IPS-NIHi7 (cell line): ENCODE measurements around the gene TAS1R1.
A peak's percentile ranks its signal among the peaks of the same experiment; 100 is the strongest.

Experiments
- DNase-seq: peaks from one replicate; pipeline ENCODE4 v3.0.0; 2012; ENCODE audit warnings: mixed read lengths; ENCODE audit errors: extremely low spot score

The TAS1R1 gene

DNA sequence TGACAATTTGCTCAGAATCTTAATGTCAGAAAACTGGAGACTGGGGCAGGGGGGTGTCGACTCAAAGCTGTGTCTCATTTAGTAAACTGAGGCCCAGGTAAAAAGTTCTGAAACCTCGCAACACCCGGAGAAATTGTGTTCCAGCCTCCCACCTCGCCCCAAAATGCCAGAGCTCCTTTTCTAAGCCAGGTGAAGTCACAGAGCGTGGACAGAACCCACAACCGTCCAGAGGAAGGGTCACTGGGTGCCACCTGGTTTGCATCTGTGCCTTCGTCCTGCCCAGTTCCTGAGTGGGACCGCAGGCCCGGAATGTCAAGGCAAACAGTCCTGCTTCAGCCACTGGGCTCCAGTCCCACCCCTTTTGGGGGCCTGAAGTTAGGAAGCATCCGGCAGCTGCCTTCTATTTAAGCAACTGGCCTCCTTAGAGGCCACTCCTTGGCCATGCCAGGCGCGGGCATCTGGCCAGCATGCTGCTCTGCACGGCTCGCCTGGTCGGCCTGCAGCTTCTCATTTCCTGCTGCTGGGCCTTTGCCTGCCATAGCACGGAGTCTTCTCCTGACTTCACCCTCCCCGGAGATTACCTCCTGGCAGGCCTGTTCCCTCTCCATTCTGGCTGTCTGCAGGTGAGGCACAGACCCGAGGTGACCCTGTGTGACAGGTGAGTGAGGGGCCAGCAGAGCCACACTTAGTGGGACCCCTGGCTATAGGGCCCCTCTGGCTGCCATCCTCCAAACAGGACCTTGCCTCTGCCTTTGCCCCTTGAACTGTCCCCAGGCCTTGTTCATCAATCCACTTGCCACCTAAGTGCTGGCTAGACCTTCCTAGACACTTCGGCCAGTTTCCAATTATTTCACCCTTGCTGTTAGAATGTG is at the start of gene TAS1R1:
TAS1R1 (plus strand) TSS at position 401 of the 872 bp plus-strand sequence; CDS start at position 468, 67 bp downstream.
- DNase-seq, result no peak

DNA sequence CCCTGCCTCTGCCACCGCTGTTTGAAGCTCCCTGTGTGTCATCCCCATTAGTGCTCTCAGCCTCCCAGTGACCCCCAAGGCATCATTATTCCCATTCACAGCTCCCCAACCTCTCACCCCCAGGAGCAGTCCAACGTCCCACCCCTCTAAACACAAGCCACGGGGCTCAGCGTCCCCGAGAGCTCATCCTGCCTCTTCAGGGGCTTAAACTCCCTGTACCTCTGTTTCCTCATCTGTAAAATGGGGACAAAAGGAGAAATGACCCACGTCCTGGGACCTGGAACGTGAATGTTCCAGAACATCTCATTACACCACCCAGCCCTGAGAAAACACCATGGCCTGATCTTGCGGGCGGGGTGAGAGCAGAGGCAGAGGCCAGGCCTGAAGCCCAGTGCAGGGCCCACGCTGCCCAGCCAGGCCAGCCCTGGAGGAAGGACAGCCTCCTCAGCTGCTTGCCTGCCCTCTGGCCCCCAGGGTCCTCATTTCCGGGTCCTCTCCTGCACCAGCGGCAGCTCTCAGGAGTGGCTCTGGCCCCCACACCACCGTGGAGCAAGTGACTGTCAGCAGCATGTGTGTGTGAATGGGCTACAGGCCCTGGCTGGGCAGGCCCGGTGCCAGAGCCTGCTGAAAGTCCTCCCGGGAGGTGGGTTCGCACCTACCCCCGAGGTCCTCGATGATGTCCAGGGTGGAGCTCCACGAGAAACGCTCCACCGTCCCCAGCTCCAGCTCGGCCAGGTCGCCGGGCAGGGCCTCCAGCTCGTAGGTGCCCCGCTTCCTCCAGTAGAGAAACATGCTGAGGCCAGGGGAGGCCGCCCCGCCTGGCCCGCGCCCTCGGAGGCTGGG is 49.5 kb upstream of the TAS1R1 start:
- DNase-seq, result no peak

DNA sequence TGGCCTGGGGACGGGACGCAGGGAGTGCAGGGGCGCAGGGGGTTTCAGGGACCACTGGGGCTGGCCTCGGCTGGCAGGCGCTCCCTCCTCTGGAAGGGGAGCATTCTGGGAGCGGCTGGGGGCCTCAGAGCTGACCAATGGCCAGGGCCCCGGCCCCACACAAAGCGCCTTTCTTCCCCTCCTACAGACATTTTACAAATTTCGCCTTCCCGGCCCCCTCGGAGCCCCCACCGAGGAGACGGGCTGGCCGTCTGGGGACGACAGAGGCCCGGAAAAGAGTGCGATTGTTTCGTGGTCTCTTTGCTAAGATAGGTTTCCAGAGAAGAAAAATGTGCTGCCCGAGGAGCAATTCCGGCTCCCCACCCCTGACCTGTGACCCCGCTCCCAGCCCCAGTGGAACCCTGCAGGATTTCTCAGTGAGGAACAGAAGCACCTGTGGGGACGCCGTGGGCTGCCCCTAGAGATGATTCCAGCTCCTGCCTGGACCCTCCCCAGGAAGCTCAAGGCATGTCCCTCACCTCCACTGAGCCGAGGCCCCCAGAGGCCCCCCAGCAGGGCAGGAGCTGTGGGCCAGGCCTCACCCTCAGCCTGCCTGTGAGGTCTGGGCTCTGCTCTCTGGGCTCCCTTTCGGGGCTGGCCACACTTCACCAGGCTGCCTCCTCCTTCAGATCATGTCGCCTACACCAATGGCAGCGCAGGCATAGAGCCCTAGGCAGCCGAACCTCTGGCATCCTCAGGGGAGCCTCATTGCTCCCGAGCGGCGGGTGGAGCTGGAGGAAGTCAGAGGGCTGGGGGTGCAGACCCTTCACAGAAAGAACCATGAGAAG is 48.7 kb upstream of the TAS1R1 start:
- no peak for DNase-seq

DNA sequence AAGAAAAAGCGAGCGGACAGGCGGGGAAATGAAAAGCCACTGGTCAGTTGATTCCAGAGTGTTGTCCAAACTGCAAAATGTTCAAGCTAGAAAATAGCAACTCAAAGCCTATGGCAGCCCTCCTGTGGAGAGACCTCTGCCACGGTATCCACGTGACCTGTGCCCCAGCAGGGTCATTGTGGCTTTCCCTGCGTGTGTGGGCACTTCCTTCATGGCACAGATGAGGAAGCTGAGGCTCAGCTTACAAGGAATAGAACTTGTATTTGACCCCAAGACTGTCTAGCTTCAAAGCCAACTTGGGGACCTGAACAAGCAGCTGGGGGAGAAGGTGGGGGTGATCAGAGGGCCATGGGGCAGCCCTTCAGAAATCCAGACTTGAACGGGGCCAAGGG is 48.1 kb upstream of the TAS1R1 start:
- no peak for DNase-seq

DNA sequence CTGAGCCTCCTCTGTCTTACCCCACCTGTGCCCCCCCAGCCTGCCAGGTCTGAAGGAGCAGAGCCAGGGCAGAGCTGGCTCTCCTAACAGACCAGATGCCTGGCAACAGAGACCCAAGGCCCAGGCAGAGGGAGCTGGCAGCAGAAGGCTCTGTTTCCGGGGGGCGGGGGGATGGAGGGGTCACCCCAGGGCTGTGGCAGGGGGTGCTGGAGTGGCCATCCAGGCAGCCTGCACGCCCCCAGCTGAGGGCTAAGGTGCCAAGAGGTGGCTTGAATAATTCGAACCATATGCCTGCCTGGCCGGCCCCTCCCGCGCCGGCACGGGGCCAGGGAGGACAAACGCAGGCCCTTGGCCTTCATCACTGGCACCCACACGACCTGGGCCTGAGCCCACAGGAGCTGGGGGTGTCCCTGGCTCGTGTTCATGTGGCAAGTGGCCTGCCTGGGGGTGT is 47.6 kb upstream of the TAS1R1 start:
- DNase-seq, result no peak

DNA sequence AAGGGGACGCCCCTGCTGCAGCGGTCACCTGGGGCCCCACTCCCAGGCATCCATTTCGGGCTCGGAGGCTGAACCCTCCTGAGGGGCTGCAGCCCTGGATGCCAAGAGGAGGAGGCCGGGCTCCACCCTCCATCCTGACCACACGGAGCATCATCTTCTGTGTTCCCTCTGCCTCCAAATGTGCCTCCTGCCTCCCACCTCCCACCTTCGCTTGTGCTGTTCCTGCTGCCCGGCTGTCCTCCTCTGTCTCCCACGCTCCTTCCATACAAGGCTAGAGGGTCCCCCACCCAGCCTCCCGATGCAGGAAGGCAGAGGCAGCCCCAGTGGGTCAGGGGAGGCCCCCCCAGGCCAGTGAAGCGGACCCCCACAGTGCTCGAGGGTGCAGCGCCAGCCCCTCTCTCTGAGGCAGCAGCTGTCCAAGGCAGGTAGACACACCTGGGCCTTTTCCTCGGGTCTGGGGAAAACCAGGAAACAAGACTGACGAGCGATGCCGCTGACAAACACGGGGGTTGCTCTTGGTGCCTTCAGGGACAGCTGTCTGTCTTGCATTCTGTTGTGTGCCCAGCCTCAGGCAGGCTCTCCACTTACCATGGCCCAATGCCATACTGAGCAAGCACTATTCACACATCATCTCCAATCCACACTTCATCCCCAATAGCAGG is 46.8 kb upstream of the TAS1R1 start:
- DNase-seq, result no peak

DNA sequence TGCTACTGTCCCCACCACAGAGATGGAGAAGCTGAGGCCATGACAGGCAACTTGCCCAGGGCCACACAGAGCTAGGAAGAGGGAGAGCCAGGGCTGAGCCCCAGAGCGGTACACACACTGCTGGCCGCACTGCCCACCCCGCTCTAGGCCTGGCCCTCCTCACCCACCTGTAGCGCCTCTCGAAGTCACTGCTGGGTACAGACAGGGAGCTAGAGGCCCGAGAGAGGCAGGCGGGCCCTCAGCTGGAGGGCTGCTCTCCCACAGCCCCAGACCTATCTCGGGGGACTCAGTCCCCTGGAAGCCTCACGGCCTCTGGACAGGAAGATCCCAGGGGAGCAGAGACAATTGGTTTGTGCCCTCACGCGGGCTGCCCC is 46.3 kb upstream of the TAS1R1 start:
- no peak for DNase-seq

DNA sequence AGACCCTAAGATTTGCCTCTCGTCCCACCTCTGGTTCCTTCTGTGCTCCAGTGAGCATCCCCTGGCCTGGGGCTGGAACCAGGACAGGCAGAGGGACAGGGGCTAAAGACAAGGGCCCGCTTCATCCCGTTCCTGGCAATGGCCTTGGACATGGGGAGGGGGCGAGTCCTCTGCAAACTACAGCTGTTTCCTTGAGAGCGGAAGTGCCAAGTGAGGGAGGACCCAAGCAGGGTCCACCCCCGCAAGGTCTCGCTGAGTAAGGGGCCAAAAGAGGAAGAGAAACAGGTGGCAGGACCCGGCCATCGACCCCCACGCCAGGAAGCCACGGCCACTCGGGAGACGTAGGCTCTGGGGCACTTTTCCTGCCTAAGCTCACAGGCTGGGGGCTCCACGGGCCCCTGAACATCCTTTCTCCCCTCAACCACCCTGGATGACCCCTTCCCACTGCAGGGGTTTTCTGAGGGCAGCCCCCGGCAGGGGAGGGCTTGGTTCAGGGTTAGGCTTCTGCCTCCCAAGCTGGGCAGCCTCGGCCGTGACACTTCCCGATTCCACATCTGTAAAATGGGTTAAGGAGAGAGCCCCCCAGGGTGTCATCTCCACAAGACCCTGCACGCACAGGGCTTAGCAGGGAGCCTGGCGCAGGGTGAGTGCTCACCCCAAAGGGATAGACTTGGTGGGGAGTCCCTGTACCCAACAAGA is 45.7 kb upstream of the TAS1R1 start:
- DNase-seq, result no peak

DNA sequence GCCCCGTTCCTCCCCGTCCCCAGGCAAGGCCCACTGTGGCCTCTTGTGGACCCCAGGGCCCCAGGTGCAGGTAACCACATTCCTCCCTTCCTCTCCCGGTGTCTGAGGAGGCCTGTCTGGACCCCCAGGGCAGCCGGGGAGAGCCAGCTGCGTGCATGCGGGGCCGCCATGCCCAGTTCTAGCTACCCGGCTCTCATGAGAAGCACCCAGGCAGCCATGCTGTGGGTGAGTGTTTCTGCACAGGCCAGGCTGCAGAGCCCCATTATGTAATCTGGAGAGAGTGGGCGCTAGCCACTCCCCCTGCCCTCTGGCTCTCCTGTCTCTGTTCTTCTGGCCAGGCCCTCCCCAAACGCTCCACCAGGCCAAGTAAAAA is 45.2 kb upstream of the TAS1R1 start:
- no peak for DNase-seq

DNA sequence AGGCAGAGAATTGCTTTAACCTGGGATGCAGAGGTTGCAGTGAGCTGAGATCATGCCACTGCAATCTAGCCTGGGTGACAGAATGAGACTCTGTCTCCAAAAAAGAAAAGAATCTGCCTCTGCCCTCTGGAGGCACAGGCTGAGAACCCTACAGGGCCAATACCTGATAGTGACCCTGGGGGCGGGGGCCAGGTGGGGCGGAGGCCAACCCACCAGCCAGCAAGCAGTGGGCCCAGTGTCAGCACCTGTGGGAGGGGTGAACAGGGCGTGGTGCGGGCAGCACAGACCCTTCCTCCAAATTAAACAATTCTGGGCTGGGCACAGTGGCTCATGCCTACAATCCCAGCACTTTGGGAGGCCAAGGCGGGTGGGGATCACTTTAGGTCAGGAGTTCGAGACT is 44.6 kb upstream of the TAS1R1 start:
- DNase-seq, result no peak

DNA sequence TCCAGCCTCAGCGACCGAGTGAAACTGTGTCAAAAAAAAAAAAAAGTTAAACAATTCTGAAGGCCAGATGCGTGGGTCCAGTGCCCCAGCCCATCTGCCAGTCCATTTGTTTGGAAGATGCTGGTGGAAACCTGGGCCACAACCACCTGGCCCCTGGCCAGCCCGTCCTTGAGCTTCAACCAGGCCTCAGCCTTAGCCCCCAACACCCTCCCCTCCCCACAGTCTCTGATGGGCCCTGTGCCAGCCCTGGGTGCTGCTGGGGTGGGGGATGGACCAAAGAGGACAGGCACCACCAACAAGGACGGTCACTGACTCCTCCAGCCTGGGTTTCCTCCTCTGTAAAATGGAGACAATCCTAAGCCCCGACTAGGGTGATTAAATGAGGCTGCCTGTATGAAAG is 44.1 kb upstream of the TAS1R1 start:
- DNase-seq, result no peak

DNA sequence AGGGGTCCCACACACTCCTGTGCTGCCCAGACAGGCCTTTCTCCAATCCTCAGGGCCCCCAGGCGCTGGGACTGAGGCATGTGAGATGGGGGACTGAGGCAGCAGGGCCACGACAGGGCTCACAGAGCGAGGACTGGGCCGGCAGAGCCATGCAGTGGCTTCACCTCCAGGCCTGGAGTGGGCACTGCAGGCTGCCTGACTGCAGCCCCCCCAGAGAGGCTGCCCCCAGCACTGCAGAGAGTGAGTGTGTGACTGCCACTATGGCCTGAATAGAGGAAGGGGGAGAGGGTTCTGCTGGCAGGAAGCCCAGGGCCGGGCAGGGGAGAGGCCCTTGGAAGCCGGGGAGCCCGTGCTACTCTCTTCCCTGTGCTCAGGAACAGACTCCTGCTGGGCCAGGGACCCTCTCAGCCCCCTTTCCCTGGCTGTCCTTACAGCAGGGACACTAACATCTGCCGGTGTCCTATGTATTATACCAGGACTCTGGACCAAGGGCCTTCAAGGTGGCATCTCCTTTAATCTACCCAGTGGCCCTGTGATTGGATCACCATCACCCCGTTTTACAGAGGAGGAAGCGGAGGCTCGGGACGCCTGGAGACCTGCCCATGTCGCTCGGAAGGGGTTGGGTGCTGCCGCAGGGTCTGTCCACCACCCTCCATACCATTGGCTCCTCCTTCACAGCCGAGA is 43.4 kb upstream of the TAS1R1 start:
- DNase-seq, result no peak

DNA sequence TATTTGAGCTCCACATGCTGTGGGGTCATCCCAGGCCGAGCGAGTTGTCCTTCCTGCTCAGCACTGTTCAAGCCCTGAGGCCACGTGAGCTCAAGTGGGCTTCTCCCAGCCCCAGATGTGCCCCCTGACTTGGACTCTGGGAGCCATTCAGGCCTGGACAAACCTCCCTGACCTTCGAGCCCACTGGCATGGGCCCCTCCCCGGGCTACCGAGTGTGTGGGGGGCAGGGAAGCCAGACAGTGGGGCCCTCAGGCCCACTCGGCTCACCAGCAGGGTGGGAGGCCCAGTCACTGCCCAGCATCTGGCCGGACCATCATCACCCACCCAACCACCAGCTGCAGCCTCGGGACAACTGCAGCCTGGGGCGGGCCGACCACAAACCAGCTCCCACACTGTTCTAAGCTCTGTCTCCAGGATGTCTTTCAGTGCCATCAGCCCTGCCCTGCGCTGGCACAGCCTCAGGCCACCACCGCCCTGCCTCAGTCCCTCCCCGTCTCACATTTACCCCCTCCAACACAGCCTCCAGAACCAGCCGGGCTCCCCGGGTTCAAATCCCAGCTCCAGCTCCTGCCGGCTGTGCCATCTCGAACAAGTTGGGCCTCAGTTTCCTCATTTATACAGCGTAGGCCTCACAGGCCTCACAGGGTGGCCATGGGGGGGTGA is 42.7 kb upstream of the TAS1R1 start:
- no peak for DNase-seq

DNA sequence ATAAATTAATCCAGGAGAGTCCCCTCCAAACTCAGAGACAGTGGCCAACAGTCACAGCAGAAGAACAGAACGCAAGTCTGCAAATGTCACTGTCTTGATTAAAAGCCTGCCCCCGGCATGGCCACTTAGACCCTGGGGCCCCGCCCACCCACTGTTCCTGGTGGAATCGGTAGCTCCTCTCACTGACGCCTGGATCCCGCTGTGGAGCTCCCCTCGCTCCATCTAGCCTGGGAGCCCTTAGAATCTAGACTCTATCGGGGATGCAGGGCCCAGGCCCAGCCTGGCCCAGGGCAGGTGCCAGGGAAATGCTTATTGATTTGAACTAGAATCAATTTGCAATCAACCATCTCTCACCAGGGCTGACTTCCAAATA is 42.2 kb upstream of the TAS1R1 start:
- DNase-seq, result no peak

DNA sequence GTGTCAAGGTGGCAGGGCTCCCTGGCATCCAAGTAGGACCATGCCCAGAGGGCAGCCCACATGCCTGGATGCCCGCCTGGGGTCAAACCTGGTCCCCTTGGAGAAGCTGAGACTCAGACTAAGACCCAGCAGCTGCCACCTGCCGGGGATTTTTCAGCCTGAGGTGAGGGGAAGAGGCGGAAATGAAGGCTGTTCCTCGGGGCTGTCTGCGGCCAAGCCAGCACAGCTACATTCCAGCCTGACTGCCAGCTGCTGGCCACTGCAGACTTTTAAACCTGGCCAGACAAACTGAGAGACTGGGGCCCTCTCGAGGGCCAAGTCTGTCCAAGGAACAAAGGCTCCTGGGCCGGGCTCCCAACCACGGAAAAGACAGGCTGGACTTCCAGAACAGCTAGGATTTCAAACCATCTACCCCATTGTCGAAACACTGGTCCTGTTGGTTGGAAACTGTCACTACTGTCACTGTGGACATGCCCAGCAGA is 41.7 kb upstream of the TAS1R1 start:
- no peak for DNase-seq

DNA sequence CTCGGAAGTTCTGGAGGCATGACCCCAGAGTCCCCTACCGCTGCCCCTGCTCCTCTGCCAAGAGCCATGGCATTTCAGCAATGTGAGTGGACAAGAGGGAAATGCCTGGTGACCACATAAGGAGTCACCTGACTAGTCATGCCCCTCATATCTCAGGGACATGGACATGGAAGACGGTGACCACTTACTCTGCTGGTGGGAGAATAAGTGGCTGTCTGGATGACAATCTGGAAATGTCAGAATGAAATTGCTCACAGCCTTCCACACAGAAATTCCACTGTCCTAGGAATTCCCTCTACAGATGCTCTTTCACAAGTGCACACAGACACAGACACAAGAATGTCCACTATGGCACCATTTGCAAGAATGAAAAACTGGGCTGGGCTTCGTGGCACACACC is 39.3 kb upstream of the TAS1R1 start:
- DNase-seq, result no peak

DNA sequence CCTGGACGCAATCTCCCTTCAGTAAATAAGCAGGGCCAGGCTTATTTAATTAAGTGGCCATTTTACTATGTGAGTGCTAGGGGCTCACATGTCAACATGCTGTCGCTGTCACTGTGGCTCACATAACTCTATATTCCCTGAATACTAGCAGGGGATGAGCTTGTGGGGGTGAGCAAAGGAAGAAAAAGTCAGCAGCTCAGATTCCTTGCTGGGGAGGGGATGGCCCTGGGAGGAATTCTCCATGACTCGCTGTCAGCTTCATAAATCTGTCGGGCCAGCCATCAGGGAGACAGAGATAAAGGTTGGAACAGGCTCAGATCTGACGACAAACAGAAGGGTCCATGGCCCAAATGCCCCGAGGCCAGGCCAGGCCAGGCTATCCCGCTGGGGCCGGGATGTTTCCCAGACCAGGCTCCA is 37.7 kb upstream of the TAS1R1 start:
- DNase-seq, result no peak

DNA sequence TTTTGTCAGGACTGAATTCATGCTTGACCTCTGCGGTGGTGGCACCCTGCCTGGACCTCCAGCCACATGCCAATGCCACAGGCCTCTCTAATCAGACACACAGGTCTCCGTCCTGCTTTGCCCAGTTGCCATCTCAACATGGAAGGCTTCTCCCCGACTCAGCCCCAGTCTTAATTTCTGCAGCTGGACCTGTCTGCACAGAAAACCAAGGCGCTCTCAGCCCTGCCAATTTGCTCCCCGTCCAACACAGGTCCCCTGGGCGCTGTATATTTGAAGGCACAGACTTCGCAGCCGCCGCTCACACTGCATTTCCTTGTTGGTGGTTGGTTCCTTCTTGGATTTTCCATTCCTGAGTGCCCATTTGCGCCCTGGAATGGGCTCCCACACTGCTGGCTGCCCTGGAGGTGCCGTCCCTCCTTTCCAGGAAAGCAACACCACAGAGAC is 35.6 kb upstream of the TAS1R1 start:
- no peak for DNase-seq

DNA sequence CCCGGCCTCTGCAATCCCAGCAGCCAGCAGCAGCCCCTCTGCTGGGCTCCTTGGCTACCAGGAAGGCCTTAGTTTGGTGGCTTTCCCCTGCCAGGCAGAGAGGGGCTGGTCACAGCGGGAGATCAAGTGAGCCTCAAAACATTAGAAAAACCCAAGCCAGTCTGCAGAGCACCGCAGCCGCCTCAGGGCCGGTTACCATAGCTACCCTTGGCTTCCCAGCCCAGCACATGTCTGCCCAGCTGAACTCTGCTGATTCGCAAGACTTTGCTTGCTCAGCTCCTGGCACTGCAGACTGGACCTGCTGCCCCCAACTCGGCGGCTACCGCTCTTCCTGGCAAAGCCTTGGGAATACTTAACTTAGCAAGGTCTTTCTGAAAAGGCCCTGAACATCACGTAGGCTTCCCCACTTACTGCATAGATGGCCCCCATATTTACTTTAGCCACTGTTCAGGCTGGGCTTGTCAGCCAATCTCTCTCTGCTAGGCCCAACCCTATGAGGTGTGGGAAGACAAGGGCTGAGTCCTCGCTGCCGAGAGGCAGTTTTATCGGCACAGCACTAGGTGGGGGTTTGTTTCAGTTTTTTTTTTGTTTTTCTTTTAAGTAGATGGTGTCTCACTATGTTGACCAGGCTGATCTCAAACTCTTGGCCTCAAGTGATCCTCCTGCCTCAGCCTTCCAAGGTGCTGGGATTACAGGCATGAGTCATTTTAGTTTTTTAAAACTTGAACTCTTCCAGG is 35.0 kb upstream of the TAS1R1 start:
- DNase-seq, result peak; percentile 89
